Measurements from ENCODE around the gene PTDSS2. TPM values are rescaled to one million over a fixed set of nuclear protein-coding genes. Genes with fewer than 3 reads are reported as not detected.

The PTDSS2 gene
- polyA plus RNA-seq, 3 donors: 9.3 to 18.3 (median 12.4) TPM

GRCh38 chr11:418343-419247 is 31.5 kb upstream of the PTDSS2 start:
- H3K4me1 Mint-ChIP-seq: peaks cover 34% of the 10 kb centered on the region
- H3K4me2 ChIP-seq (replicated peaks; ENCODE audit: extremely low read depth, low read length, poor library complexity, severe bottlenecking): no peak overlapping the region
- WGBS (ENCODE audit: insufficient coverage): 91% methylated on average over 27 of the region's 30 CpGs
- DNase-seq: no peak
- no peaks in the 10 kb centered on the region for H3K27me3 ChIP-seq (ENCODE audit: control insufficient read depth in 2 of 2, insufficient read depth in 2 of 2, low read length in 2 of 2)
- H3K9me3 ChIP-seq (replicated peaks in 1 of 2; ENCODE audit: control insufficient read depth in 1 of 2, insufficient read depth in 1 of 2, low read length in 2 of 2): no peaks in the 10 kb centered on the region
- no peak overlapping the region for H3K9ac ChIP-seq (ENCODE audit: insufficient read depth, low read length, poor library complexity, severe bottlenecking)
- intact Hi-C loops (cut with micrococcal nuclease): no loop called here
- peaks cover 7 to 31% (median 9%) of the 10 kb centered on the region in 3 donors for H3K27me3 Mint-ChIP-seq (ENCODE audit: low read depth in 3 of 3)
- no peak for TF ChIP-seq CTCF (IDR thresholded peaks at IDR 0.05)
- H4K20me1 ChIP-seq (ENCODE audit: insufficient read depth, low read length): peaks cover 4% of the 10 kb centered on the region
- no peak overlapping the region for H3K27ac ChIP-seq (ENCODE audit: low read depth in 1 of 2, low read length in 2 of 2)
- no peak overlapping the region for H2AFZ ChIP-seq (ENCODE audit: insufficient read depth, low read depth, low read length, poor library complexity, severe bottlenecking)
- H3K4me1 ChIP-seq (ENCODE audit: control insufficient read depth in 1 of 2, insufficient read depth in 2 of 2, low read length in 2 of 2): peaks cover 31 to 44% of the 10 kb centered on the region in 2 donors
- peak overlapping the region in 1 of 7 donors; percentile 6 for H3K27ac Mint-ChIP-seq
- no peak overlapping the region for H3K4me3 ChIP-seq (replicated peaks in 1 of 3; ENCODE audit: low read depth in 2 of 3, low read length in 3 of 3)
- no peak overlapping the region for H3K4me3 Mint-ChIP-seq
- no peaks in the 10 kb centered on the region for H3K36me3 Mint-ChIP-seq
- peaks cover 0 to 4% (median 0%) of the 10 kb centered on the region in 7 donors for H3K9me3 Mint-ChIP-seq
- H3K79me2 ChIP-seq (ENCODE audit: insufficient read depth, low read length): peaks cover 27% of the 10 kb centered on the region
- no peaks in the 10 kb centered on the region for H3K36me3 ChIP-seq (replicated peaks in 1 of 2; ENCODE audit: control insufficient read depth in 1 of 2, insufficient read depth in 2 of 2, low read length in 2 of 2)

GRCh38 chr11:419248-420005 is 30.7 kb upstream of the PTDSS2 start:
- Mint-ChIP-seq H3K27me3 (ENCODE audit: low read depth in 3 of 3) (peaks cover 9 to 38% (median 9%) of the 10 kb centered on the region in 3 donors), H3K4me1 (peaks cover 32% of the 10 kb centered on the region), H3K36me3 (no peaks in the 10 kb centered on the region), H3K4me3 (no peak overlapping the region), H3K27ac (no peak overlapping the region), H3K9me3 (peaks cover 0 to 7% (median 2%) of the 10 kb centered on the region in 7 donors)
- H3K27ac ChIP-seq (ENCODE audit: low read depth in 1 of 2, low read length in 2 of 2): no peak overlapping the region
- H3K4me2 ChIP-seq (replicated peaks; ENCODE audit: extremely low read depth, low read length, poor library complexity, severe bottlenecking): no peak overlapping the region
- H3K36me3 ChIP-seq (replicated peaks in 1 of 2; ENCODE audit: control insufficient read depth in 1 of 2, insufficient read depth in 2 of 2, low read length in 2 of 2): no peaks in the 10 kb centered on the region
- H3K4me1 ChIP-seq (ENCODE audit: control insufficient read depth in 1 of 2, insufficient read depth in 2 of 2, low read length in 2 of 2): peaks cover 23 to 35% of the 10 kb centered on the region in 2 donors
- no peak overlapping the region for H3K4me3 ChIP-seq (replicated peaks in 1 of 3; ENCODE audit: low read depth in 2 of 3, low read length in 3 of 3)
- no peak for TF ChIP-seq CTCF (IDR thresholded peaks at IDR 0.05)
- no peak overlapping the region for H2AFZ ChIP-seq (ENCODE audit: insufficient read depth, low read depth, low read length, poor library complexity, severe bottlenecking)
- H3K9me3 ChIP-seq (replicated peaks in 1 of 2; ENCODE audit: control insufficient read depth in 1 of 2, insufficient read depth in 1 of 2, low read length in 2 of 2): no peaks in the 10 kb centered on the region
- intact Hi-C loops (cut with micrococcal nuclease): no loop called here
- no peak for DNase-seq
- H3K27me3 ChIP-seq (ENCODE audit: control insufficient read depth in 2 of 2, insufficient read depth in 2 of 2, low read length in 2 of 2): peaks cover 0 to 2% of the 10 kb centered on the region in 2 donors
- no peak overlapping the region for H3K9ac ChIP-seq (ENCODE audit: insufficient read depth, low read length, poor library complexity, severe bottlenecking)
- no peaks in the 10 kb centered on the region for H4K20me1 ChIP-seq (ENCODE audit: insufficient read depth, low read length)
- peaks cover 19% of the 10 kb centered on the region for H3K79me2 ChIP-seq (ENCODE audit: insufficient read depth, low read length)
- WGBS (ENCODE audit: insufficient coverage): 92% methylated on average over 18 of the region's 20 CpGs

Data from CD14-positive monocyte (primary cell).